Heart left ventricle (tissue), 13 donors: ENCODE measurements around the gene PATJ.

Source experiments
- POLR2A ChIP-seq, 2 donors: fragments of 450-650 bp; IDR thresholded peaks; one replicate each; pipeline ENCODE4 v1.6.1; 2017; ENCODE audit warnings: antibody characterized with exemption in 2 of 2, mild to moderate bottlenecking in 2 of 2, moderate library complexity in 2 of 2
- TF ChIP-seq, protein P1 (sequence below), 12 donors: fragments of 200-600 bp; sonication (generic) in 4 of 12; IDR thresholded peaks; one replicate each; pipeline versions ENCODE4 v1.5.0 to v1.8.0; 2018 to 2022; ENCODE audit warnings: antibody characterized with exemption in 12 of 12, mild to moderate bottlenecking in 5 of 12
- donor health status: ischemic (EF 13 %, LVEDD 7.1; RV severe dilation, severe dysfunction).
- donor health status: DM: no; HTN: yes; CAD: no.
- donor health status: DM: no; HTN: no; CAD: no.
- donor health status: ischemic (EF 25% LVEDD 6.9; RV normal size, moderate dysfunction).
- donor health status: ischemic (EF 25% LVEDD 5.7; RV mildly dilated, moderate dysfunction).
- donor health status: ischemic (EF 35%, LVEDD 5.7; RV mildly dilated, moderate dysfunction).
- donor health status: nonischemic (EF 11% LVEDD 7.7; RV severe dilation, severe dysfunction).
- donor health status: DM: yes; HTN: yes; CAD: no.
- donor health status: PGD.
- donor health status: ischemic (EF 29% LVEDD 5.4; RV normal size, mild dysfunction).
- donor health status: nonischemic (EF 23%, LVEDD 6.1; RV moderate dilation, normal function).

DNA sequence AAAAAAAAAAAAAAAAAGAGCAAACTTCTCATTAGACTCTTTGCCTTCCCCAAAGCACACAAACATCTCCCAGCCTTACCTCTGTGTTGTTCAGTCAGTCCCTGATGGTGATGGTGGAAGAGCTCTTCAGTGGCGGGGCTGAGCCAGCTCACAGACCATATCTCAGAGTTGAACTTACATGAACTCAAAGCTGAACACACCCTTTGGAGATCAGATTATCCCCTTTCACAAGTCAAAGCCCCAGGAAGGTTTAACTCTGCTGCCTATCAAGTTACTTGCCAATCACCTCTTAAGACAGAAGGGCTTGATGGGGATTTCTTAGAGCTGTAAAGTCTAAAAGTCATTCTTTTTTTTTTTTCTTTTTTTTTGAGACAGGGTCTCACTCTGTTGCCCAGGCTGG, 397.1 kb downstream of the PATJ start:
- TF ChIP-seq, protein P1, sequence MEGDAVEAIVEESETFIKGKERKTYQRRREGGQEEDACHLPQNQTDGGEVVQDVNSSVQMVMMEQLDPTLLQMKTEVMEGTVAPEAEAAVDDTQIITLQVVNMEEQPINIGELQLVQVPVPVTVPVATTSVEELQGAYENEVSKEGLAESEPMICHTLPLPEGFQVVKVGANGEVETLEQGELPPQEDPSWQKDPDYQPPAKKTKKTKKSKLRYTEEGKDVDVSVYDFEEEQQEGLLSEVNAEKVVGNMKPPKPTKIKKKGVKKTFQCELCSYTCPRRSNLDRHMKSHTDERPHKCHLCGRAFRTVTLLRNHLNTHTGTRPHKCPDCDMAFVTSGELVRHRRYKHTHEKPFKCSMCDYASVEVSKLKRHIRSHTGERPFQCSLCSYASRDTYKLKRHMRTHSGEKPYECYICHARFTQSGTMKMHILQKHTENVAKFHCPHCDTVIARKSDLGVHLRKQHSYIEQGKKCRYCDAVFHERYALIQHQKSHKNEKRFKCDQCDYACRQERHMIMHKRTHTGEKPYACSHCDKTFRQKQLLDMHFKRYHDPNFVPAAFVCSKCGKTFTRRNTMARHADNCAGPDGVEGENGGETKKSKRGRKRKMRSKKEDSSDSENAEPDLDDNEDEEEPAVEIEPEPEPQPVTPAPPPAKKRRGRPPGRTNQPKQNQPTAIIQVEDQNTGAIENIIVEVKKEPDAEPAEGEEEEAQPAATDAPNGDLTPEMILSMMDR (IDR thresholded peaks at IDR 0.05) = no peak
- no peak for TF ChIP-seq POLR2A (IDR thresholded peaks at IDR 0.05)
